ENCODE data around the gene RNF14.
"Not testable (repeated sequence)": the region's sequence is repeated elsewhere in the genome, so short reads cannot be mapped to it uniquely, and the experiment has no call there.

RNF14 gene

GRCh38 chr5:142032747-142033631 lies 64.1 kb downstream of the RNF14 start:
- H3K4ac ChIP-seq (ENCODE audit: low read depth in 1 of 2, low read length in 2 of 2), result no peak overlapping the region
- no peak overlapping the region for H4K8ac ChIP-seq (ENCODE audit: low read length)
- no peak overlapping the region for H3K9ac ChIP-seq (ENCODE audit: low read length)
- H3K14ac ChIP-seq (ENCODE audit: low read length in 2 of 2), result no peak overlapping the region
- H2AFZ ChIP-seq (ENCODE audit: low read depth, low read length), result no peak overlapping the region
- H3K18ac ChIP-seq (ENCODE audit: low read depth in 1 of 2, low read length in 2 of 2), result no peak overlapping the region
- H3K4me1 ChIP-seq (ENCODE audit: control insufficient read depth, insufficient read depth, low read depth, low read length), result no peaks in the 10 kb centered on the region
- 83% methylated on average over 18 of the region's 19 CpGs for whole genome bisulfite sequencing
- H2BK15ac ChIP-seq (ENCODE audit: low read depth, poor library complexity, severe bottlenecking), result no peak overlapping the region
- H3K27me3 ChIP-seq (ENCODE audit: control insufficient read depth in 1 of 2, insufficient read depth in 1 of 2, low read length in 2 of 2), result peaks cover 0 to 15% of the 10 kb centered on the region in 2 experiments
- H2AK5ac ChIP-seq (ENCODE audit: low read length, severe bottlenecking), result no peak overlapping the region
- H2BK120ac ChIP-seq (ENCODE audit: low read depth, low read length), result no peak overlapping the region
- H3K4me3 ChIP-seq (ENCODE audit: insufficient read depth in 1 of 2, low read depth in 1 of 2, low read length in 2 of 2), result no peak overlapping the region
- no peak overlapping the region for H4K91ac ChIP-seq (ENCODE audit: low read length)
- DNase-seq, result no peak
- H3K9me3 ChIP-seq (ENCODE audit: control insufficient read depth, low read length), result no peaks in the 10 kb centered on the region
- no peak overlapping the region for H3K4me2 ChIP-seq (ENCODE audit: low read length, poor library complexity, severe bottlenecking)
- no peaks in the 10 kb centered on the region for H3K79me1 ChIP-seq (replicated peaks; ENCODE audit: low read length, poor library complexity, severe bottlenecking)
- H2BK12ac ChIP-seq (ENCODE audit: low read length in 2 of 2), result no peak overlapping the region
- H3K36me3 ChIP-seq (ENCODE audit: control insufficient read depth in 1 of 2, insufficient read depth in 2 of 2, low read depth in 1 of 2, low read length in 2 of 2), result no peaks in the 10 kb centered on the region
- no peak overlapping the region for H2BK5ac ChIP-seq (ENCODE audit: low read depth, low read length, poor library complexity, severe bottlenecking)
- H3K27ac ChIP-seq (ENCODE audit: low read length, poor library complexity, severe bottlenecking), result no peak overlapping the region
- no peak overlapping the region for H3K23ac ChIP-seq (ENCODE audit: low read length in 2 of 2)

- not testable (repeated sequence) for H4K91ac ChIP-seq (ENCODE audit: low read length)
These were observed 65.0 kb downstream of the RNF14 start for GRCh38 chr5:142033632-142034567.

DNA sequence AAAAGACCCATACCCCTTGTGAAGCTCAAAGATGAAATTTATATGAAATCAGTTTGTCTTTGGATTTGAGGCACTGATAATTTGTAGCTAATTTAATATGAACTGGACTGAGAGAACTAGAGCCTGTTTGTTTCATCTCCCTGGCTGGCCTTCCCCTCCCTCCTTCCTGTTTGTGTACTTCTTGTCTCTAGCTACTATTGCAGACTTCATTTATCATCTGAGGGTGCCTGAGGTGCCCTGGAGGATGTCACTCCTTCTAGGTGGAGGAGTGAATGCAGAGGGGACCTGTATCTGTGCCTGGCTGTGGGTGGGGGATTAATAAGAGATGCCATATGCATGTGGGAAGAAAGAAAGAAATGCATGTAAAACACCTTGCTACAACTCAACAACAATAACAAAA lies 66.1 kb downstream of the RNF14 start:
- Histone ChIP-seq H2BK120ac (ENCODE audit: low read depth, low read length) (no peak overlapping the region), H2BK15ac (ENCODE audit: low read depth, poor library complexity, severe bottlenecking) (no peak overlapping the region), H3K4me2 (ENCODE audit: low read length, poor library complexity, severe bottlenecking) (no peak overlapping the region), H3K4ac (ENCODE audit: low read depth in 1 of 2, low read length in 2 of 2) (no peak overlapping the region), H3K27ac (ENCODE audit: low read length, poor library complexity, severe bottlenecking) (no peak overlapping the region), H3K4me3 (ENCODE audit: insufficient read depth in 1 of 2, low read depth in 1 of 2, low read length in 2 of 2) (no peak overlapping the region), H3K18ac (ENCODE audit: low read depth in 1 of 2, low read length in 2 of 2) (no peak overlapping the region), H3K23ac (ENCODE audit: low read length in 2 of 2) (no peak overlapping the region), H3K9me3 (ENCODE audit: control insufficient read depth, low read length) (no peaks in the 10 kb centered on the region), H3K27me3 (ENCODE audit: control insufficient read depth in 1 of 2, insufficient read depth in 1 of 2, low read length in 2 of 2) (peaks cover 0 to 15% of the 10 kb centered on the region in 2 experiments), H3K14ac (ENCODE audit: low read length in 2 of 2) (no peak overlapping the region), H2AFZ (ENCODE audit: low read depth, low read length) (no peak overlapping the region), H2BK5ac (ENCODE audit: low read depth, low read length, poor library complexity, severe bottlenecking) (no peak overlapping the region), H3K9ac (ENCODE audit: low read length) (no peak overlapping the region), H2AK5ac (ENCODE audit: low read length, severe bottlenecking) (no peak overlapping the region), H4K91ac (ENCODE audit: low read length) (no peak overlapping the region), H3K36me3 (ENCODE audit: control insufficient read depth in 1 of 2, insufficient read depth in 2 of 2, low read depth in 1 of 2, low read length in 2 of 2) (no peaks in the 10 kb centered on the region), H4K8ac (ENCODE audit: low read length) (no peak overlapping the region), H3K79me1 (replicated peaks; ENCODE audit: low read length, poor library complexity, severe bottlenecking) (no peaks in the 10 kb centered on the region), H2BK12ac (ENCODE audit: low read length in 2 of 2) (no peak overlapping the region), H3K4me1 (ENCODE audit: control insufficient read depth, insufficient read depth, low read depth, low read length) (no peaks in the 10 kb centered on the region)
- no peak for DNase-seq

More at GRCh38 chr5:142033632-142034567, 65.0 kb downstream of the RNF14 start:
- H2BK15ac ChIP-seq (ENCODE audit: low read depth, poor library complexity, severe bottlenecking); H3K9ac ChIP-seq (ENCODE audit: low read length); H2BK5ac ChIP-seq (ENCODE audit: low read depth, low read length, poor library complexity, severe bottlenecking); H3K14ac ChIP-seq (ENCODE audit: low read length in 2 of 2); H3K4me2 ChIP-seq (ENCODE audit: low read length, poor library complexity, severe bottlenecking); H3K9me3 ChIP-seq (ENCODE audit: control insufficient read depth, low read length); H3K36me3 ChIP-seq (ENCODE audit: control insufficient read depth in 1 of 2, insufficient read depth in 2 of 2, low read depth in 1 of 2, low read length in 2 of 2); H3K18ac ChIP-seq (ENCODE audit: low read depth in 1 of 2, low read length in 2 of 2); H3K4me3 ChIP-seq (ENCODE audit: insufficient read depth in 1 of 2, low read depth in 1 of 2, low read length in 2 of 2); H3K4me1 ChIP-seq (ENCODE audit: control insufficient read depth, insufficient read depth, low read depth, low read length); H2AK5ac ChIP-seq (ENCODE audit: low read length, severe bottlenecking); H2BK12ac ChIP-seq (ENCODE audit: low read length in 2 of 2); H3K23ac ChIP-seq (ENCODE audit: low read length in 2 of 2); H3K4ac ChIP-seq (ENCODE audit: low read depth in 1 of 2, low read length in 2 of 2); H3K27ac ChIP-seq (ENCODE audit: low read length, poor library complexity, severe bottlenecking); H2BK120ac ChIP-seq (ENCODE audit: low read depth, low read length); H2AFZ ChIP-seq (ENCODE audit: low read depth, low read length); H4K8ac ChIP-seq (ENCODE audit: low read length); H3K79me1 ChIP-seq (replicated peaks; ENCODE audit: low read length, poor library complexity, severe bottlenecking); DNase-seq: not testable (repeated sequence)
- peaks cover 0 to 15% of the 10 kb centered on the region in 2 experiments for H3K27me3 ChIP-seq (ENCODE audit: control insufficient read depth in 1 of 2, insufficient read depth in 1 of 2, low read length in 2 of 2)
- 89% methylated on average over 12 of the region's 15 CpGs for WGBS

GRCh38 chr5:142036918-142037317 lies 68.0 kb downstream of the RNF14 start:
- no peak for DNase-seq
- Histone ChIP-seq H3K9me3 (ENCODE audit: control insufficient read depth, low read length) (no peaks in the 10 kb centered on the region), H2BK120ac (ENCODE audit: low read depth, low read length) (no peak overlapping the region), H2AFZ (ENCODE audit: low read depth, low read length) (no peak overlapping the region), H3K14ac (ENCODE audit: low read length in 2 of 2) (no peak overlapping the region), H3K27ac (ENCODE audit: low read length, poor library complexity, severe bottlenecking) (no peak overlapping the region), H2AK5ac (ENCODE audit: low read length, severe bottlenecking) (no peak overlapping the region), H2BK5ac (ENCODE audit: low read depth, low read length, poor library complexity, severe bottlenecking) (no peak overlapping the region), H3K4me3 (ENCODE audit: insufficient read depth in 1 of 2, low read depth in 1 of 2, low read length in 2 of 2) (no peak overlapping the region), H3K27me3 (ENCODE audit: control insufficient read depth in 1 of 2, insufficient read depth in 1 of 2, low read length in 2 of 2) (peaks cover 0 to 7% of the 10 kb centered on the region in 2 experiments), H3K18ac (ENCODE audit: low read depth in 1 of 2, low read length in 2 of 2) (no peak overlapping the region), H3K36me3 (ENCODE audit: control insufficient read depth in 1 of 2, insufficient read depth in 2 of 2, low read depth in 1 of 2, low read length in 2 of 2) (no peaks in the 10 kb centered on the region), H2BK15ac (ENCODE audit: low read depth, poor library complexity, severe bottlenecking) (no peak overlapping the region), H3K9ac (ENCODE audit: low read length) (no peak overlapping the region), H2BK12ac (ENCODE audit: low read length in 2 of 2) (no peak overlapping the region), H4K91ac (ENCODE audit: low read length) (no peak overlapping the region), H3K23ac (ENCODE audit: low read length in 2 of 2) (no peak overlapping the region), H3K4me1 (ENCODE audit: control insufficient read depth, insufficient read depth, low read depth, low read length) (no peaks in the 10 kb centered on the region), H3K4ac (ENCODE audit: low read depth in 1 of 2, low read length in 2 of 2) (no peak overlapping the region), H3K4me2 (ENCODE audit: low read length, poor library complexity, severe bottlenecking) (no peak overlapping the region), H3K79me1 (replicated peaks; ENCODE audit: low read length, poor library complexity, severe bottlenecking) (no peaks in the 10 kb centered on the region), H4K8ac (ENCODE audit: low read length) (no peak overlapping the region)
- WGBS, result 93% methylated on average over 13 of the region's 13 CpGs

Data from mesenchymal stem cell (in vitro differentiated cells and primary cell).